G401.6 (cell line): ENCODE measurements around the gene PRKAG2.

Source experiments
- FAIRE-seq: peaks from 2 replicates; lab custom pipeline; 2012; peaks lifted over from hg19 to GRCh38; lab: Jason Lieb, UNC

Gene PRKAG2

GRCh38 chr7:151709141-151710038 lies 167.5 kb downstream of the PRKAG2 start:
- no peak for FAIRE-seq

GRCh38 chr7:151708610-151709009 lies 168.3 kb downstream of the PRKAG2 start:
- FAIRE-seq = no peak

DNA sequence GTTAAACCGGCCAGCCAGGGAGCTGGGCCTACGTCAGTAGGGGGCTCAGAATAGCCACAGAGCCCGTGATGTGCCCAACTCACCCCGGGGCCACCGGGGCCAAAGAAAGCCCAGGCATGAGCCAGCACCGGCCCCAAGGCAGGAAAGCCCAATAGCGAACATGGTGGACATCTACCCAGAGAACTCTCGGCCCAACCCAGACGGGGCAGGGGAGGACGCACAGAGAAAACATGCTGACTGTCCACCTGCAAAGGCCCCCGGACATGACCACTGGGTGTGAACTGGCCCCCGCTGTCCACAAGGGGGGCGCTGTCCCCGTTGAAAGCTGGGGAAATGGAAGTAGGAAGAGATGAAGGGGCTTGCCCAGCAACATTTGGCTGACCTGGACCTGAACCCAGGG lies 169.2 kb downstream of the PRKAG2 start:
- FAIRE-seq = no peak

GRCh38 chr7:151707105-151707469 lies 169.8 kb downstream of the PRKAG2 start:
- no peak for FAIRE-seq

DNA sequence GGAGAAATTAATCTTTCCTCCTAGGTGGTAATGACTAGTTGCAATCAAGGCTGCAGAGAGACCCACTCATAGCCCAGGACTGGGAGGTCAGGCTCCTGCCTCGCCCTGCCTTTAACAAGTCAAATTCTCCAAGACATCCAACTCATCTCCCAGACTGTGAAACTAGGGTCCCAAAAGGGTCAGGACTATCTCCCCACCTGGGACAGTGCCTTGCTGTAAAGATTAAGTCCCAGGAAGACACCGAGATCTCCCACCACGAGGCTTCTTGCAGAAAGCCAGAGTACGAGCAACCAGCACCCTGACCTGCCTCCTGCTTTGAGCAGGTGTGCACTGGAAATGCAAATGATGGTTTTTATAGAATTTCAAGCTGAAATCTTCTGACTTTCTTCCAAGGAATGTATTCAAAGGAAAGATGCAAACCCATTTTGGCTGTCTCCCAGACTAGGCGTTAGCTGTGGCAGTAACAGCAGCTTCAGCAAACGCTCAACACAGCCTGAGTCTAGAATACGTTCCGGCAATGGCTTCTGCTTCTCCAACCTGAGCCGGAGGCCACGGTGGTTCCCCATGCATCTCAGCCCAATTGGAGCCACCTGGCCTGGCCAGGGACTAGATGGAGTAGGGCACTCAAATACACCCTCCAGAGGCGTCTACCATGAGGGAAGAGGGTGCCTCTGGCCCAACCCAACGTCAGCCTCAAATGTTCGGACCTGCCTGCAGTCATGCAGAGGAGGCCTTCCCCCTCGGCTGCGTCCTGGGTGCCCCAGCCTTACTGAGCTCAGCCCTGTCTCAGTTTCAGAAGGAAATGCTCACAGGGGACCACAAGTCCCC lies 170.4 kb downstream of the PRKAG2 start:
- FAIRE-seq = no peak

- no peak for FAIRE-seq
Observed at GRCh38 chr7:151705636-151706276, 171.2 kb downstream of the PRKAG2 start.

DNA sequence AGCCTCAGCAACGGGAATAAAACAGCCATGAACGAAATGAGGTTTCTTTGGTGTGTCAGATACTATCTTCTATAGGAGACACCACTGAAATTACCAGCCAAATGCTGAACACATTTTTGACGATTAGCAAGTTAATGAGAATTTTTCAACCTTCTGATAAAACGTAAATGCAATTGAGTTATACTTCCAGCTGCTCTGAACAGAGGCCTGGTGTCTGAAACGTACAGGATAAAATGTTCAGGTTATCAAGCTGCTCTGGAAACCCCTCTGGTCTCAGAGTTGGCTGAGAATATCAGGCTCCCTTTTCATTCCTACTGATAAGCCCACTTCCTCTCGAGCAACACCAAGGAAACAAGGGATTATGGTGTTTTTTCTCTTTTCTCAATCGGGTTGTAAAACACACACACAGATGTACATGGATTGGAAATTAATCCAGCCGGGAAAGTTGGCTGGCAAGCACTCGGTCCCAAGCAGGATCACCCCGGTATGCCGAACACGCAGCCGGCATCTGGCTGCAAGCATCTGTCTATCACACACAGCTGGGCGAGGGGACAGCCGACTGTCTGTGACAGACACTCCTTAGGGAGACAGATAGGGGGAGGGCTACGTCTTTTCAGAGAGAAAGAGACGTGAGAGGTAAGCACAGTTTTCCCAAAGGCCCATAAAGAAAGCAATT lies 171.8 kb downstream of the PRKAG2 start:
- no peak for FAIRE-seq

GRCh38 chr7:151704299-151704959 lies 172.5 kb downstream of the PRKAG2 start:
- peak; percentile 19 for FAIRE-seq

DNA sequence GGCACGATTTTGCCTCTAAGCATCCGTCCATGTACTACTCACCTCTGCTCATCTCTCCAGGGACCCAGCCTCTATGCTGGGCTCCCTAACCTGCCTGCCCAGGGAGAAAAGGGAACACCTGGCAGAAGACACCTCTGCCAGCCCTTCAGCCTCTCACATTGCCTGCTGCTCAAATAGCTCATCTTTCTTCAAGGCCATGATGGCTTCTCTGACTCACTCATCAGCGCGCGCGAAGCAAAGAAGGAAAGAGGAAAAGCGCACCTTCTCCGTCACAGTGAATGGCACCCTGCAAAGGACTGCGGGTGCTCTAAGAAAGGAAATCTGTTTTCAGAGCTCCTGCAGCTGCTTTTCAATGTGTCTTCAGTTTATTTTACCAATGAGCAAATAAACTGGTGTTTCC lies 174.0 kb downstream of the PRKAG2 start:
- no peak for FAIRE-seq

DNA sequence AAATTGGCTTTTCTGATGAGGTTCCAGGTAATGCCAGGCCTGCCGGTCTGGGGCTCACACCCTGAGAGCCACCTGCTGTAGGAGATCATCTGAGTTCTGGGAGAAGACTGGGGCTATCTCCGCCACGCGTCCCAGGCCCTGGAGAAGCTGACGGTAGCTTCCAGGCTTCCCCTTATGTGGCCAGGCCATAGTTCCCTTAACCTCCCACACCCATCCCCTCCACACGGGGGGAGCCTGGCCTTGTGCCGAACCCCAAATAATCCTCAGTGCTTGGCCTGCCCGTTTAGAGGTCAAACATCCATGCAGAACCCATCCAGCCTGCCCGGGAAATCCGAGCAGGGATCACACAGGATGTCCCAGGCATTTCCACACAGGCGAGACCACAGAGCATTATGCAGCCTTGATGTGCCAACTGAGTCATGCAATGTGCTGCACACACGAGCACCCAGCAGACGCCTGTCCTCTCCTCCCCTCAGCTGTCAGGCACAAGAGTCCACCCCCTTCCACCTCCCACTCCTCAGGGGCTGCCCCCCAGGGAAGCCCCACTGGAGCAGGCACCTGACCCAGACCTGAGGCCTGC lies 176.2 kb downstream of the PRKAG2 start:
- FAIRE-seq = no peak

DNA sequence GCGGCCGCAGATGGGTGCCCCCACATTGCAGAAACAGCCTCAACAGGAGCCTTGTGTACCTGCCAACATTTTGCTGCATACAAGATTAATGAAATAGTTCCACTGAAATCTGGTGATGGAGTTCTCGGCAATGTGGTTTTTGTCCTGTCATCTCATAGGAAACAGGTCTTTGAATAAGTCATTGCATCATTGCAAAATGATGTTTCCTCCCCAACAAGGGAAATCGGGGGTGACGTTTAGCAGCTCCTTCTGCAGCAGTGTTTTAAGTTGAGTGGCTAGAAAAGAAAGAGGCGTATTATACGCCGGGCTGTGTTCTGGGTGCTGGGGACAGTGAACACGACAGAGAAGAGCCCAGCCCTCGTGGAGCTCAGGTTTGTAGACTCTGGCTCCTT lies 177.0 kb downstream of the PRKAG2 start:
- no peak for FAIRE-seq

GRCh38 chr7:151699147-151699927 lies 177.6 kb downstream of the PRKAG2 start:
- no peak for FAIRE-seq

DNA sequence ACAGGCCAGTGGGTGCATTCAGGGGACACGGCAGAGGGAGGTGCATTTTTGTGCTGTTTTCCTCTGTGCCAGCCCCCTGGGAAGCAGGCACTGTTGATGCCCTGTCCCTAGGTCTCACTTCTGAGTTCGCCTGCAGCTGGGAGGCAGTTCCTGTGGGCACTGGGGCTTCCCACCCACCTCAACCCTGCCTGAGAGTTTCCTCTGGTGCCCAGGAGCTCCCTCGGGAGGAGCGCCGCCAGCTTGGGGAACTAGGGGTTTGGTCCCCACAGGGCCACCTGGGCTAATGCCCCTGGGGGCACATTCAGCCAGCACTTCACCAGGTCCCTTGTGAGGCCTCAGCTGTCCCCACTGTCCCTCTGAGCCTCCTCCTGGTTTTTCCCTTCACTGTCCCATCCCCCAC lies 179.0 kb downstream of the PRKAG2 start:
- no peak for FAIRE-seq

DNA sequence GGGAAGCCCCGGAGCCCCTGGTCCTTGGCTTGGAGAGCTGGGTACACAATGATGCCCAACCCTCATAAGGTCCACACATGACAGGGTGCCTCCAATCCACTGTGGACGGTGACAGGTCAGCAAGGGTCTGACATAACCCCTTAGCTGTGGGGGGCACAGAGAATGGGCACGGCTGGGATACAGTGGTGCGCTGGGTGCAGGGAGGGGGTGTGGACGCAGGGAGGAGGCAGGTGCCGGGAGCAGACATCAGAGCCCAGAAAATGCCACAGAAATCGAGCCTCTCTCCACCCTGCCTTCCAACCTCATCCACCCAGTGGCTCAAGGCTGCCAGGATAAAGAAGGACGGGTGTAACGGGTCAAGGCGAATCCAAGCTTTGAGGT lies 179.4 kb downstream of the PRKAG2 start:
- no peak for FAIRE-seq

GRCh38 chr7:151696721-151697514 lies 180.0 kb downstream of the PRKAG2 start:
- no peak for FAIRE-seq

DNA sequence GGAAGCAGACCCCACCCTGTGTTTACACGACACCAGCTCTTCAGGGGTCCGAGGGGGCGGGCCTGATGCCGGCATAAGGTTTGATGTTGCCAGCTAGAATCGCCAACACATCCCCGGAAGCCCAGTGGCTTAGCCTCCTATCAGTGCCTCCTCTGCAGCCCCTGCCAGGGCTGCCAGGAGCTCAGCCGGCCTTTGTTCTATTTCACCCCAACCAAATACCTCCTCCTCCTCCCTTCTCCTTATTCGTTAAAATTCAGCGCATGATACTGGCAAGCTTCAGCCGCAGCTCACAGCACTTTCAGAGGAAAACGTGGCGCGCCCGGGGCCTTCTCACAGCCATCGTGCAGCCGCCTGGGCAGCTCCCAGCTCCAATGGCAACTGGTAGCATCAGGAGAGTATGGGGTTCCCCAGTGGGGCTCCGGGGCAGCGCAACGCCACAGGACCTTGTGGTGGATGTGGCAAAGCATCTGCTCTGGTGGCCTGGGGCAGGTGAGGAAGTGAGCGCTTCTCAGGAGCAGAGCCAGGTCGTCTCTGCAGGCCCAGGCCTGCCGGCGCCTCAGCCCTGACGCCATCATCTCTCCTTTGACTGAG lies 180.9 kb downstream of the PRKAG2 start:
- FAIRE-seq = no peak

DNA sequence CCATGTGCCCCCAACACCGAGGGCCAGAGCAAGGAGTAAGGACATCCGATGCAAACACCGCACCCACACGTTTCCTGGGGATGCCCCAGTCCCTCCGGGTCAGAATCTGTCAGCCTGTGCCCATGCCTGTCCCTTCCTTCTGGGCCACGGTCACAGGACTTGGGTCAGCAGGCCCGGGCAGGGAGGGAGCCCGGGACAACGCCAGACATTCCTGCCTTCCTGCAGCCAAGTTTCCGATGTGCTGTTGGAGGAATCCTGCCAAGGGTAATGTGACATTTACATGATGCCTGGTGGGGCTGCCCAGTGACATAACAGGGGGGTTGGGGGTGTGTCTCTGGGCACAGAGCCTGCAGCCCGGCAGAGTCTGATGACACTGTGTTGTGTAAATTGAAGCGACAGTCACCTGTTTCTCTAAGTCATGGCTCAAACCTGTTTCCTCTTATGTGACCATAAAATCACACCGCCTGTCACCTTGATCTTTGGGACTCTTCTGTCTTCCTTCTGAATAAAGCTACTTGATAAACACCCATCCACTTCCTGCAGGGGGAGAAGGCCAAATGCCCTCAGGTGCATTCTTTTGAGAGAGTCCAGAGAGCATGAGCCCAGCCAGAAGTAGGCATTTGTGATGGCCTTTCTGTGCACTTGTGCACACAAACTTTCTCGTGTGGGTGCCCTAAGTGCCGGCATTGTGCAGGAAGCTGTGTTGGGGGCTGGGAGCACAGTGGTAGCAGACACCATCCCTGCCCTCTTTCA lies 181.9 kb downstream of the PRKAG2 start:
- FAIRE-seq = no peak

GRCh38 chr7:151694441-151694827 lies 182.5 kb downstream of the PRKAG2 start:
- no peak for FAIRE-seq

DNA sequence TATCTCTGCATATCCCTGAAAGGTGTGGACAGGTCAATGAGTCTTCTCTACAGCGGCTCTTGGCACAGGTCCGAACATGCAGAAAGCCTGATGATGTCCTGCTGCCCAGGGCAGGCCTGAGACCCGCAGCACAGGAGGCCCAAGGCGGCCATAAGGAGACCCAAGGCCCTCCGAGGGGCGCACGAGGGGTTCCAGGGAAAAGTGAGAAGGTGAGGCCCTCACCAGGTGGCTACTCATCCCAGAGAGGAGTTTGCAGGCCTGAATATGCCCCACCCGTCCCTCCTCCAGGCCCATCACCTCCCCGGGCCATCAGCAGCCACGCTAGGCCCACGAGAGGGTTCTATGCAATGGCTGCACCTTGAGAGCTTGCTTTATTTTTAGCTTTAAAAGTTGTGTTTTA lies 183.8 kb downstream of the PRKAG2 start:
- FAIRE-seq = no peak
